ENCODE data around the gene YEATS2. TPM values are rescaled to one million over a fixed set of nuclear protein-coding genes. Genes with fewer than 3 reads are reported as not detected.

Gene YEATS2
- total RNA-seq, 2 experiments from 2014 or later, result 68.2 to 77.2 TPM

- H3K4me2 ChIP-seq (ENCODE audit: low read length), result no peak overlapping the region
- peaks cover 76% of the 10 kb centered on the region for H3K36me3 ChIP-seq (ENCODE audit: insufficient read depth, low read length)
- H3K4me3 ChIP-seq (ENCODE audit: low read depth, low read length, poor library complexity, severe bottlenecking), result no peak overlapping the region
- TF ChIP-seq EZH2phosphoT487 (IDR thresholded peaks at IDR 0.05; ENCODE audit: borderline replicate concordance, low read depth, low read length) (no peak), CTCF (conservative IDR thresholded peaks at IDR 0.05; ENCODE audit: low read length) (no peak)
- BruUV-seq (replicated peaks), result no TSS peak
- H3K4me1 ChIP-seq (ENCODE audit: insufficient read depth, low read length, poor library complexity, severe bottlenecking), result no peaks in the 10 kb centered on the region
- H4K20me1 ChIP-seq (ENCODE audit: insufficient read depth, low read length), result no peaks in the 10 kb centered on the region
- intact Hi-C loops (cut with micrococcal nuclease; ENCODE audit: unreplicated experiment), result no loop called here
- no peaks in the 10 kb centered on the region for H3K9me3 ChIP-seq (ENCODE audit: low read length)
- ChIA-PET POLR2A (interaction anchor here (0.6 to 1.1 kb wide), 4 partner anchors 9 to 517 kb away, joined by 3 to 4 read pairs (median 3); no protein-coding TSS in a partner anchor), CTCF (ENCODE audit: unreplicated experiment) (interaction anchor here (0.8 kb wide), 1 partner anchor 13 kb away, joined by 3 read pairs; no protein-coding TSS in a partner anchor)
- H3K79me2 ChIP-seq (ENCODE audit: insufficient read depth, low read depth, low read length), result peaks cover 22% of the 10 kb centered on the region; the same call in 1 of the 2 replicates
- H2AFZ ChIP-seq (ENCODE audit: low read length), result no peak overlapping the region
- no peak overlapping the region for H3K27ac ChIP-seq (ENCODE audit: low read depth, low read length, poor library complexity, severe bottlenecking)
- no peak for DNase-seq (ENCODE audit: low spot score)
- no peaks in the 10 kb centered on the region for H3K9me2 ChIP-seq (ENCODE audit: insufficient read depth, low read length)
Observed at GRCh38 chr3:183662099-183662498, 35.5 kb upstream of the YEATS2 start.

- no peak for TF ChIP-seq EZH2phosphoT487 (IDR thresholded peaks at IDR 0.05; ENCODE audit: borderline replicate concordance, low read depth, low read length)
- no peak for TF ChIP-seq CTCF (conservative IDR thresholded peaks at IDR 0.05; ENCODE audit: low read length)
- Histone ChIP-seq H3K4me2 (ENCODE audit: low read length) (no peak overlapping the region), H3K4me3 (ENCODE audit: low read depth, low read length, poor library complexity, severe bottlenecking) (no peak overlapping the region), H3K9me3 (ENCODE audit: low read length) (no peaks in the 10 kb centered on the region), H4K20me1 (ENCODE audit: insufficient read depth, low read length) (no peaks in the 10 kb centered on the region), H3K36me3 (ENCODE audit: insufficient read depth, low read length) (peaks cover 63% of the 10 kb centered on the region), H3K4me1 (ENCODE audit: insufficient read depth, low read length, poor library complexity, severe bottlenecking) (no peaks in the 10 kb centered on the region), H3K9me2 (ENCODE audit: insufficient read depth, low read length) (no peaks in the 10 kb centered on the region), H3K79me2 (ENCODE audit: insufficient read depth, low read depth, low read length) (peaks cover 22% of the 10 kb centered on the region; the same call in 1 of the 2 replicates), H2AFZ (ENCODE audit: low read length) (no peak overlapping the region), H3K27ac (ENCODE audit: low read depth, low read length, poor library complexity, severe bottlenecking) (no peak overlapping the region)
- BruUV-seq (replicated peaks), result no TSS peak
- ChIA-PET POLR2A (interaction anchor here (0.7 to 1.3 kb wide), 3 partner anchors 18 to 89 kb away, joined by 3 to 4 read pairs (median 3); no protein-coding TSS in a partner anchor), CTCF (ENCODE audit: unreplicated experiment) (no interaction called here)
- intact Hi-C loops (cut with micrococcal nuclease; ENCODE audit: unreplicated experiment), result no loop called here
- no peak for DNase-seq (ENCODE audit: low spot score)
Observed at GRCh38 chr3:183664913-183665381, 32.6 kb upstream of the YEATS2 start.

- Histone ChIP-seq H4K20me1 (ENCODE audit: insufficient read depth, low read length) (no peaks in the 10 kb centered on the region), H3K9me3 (ENCODE audit: low read length) (no peaks in the 10 kb centered on the region), H3K79me2 (ENCODE audit: insufficient read depth, low read depth, low read length) (no peaks in the 10 kb centered on the region), H3K4me3 (ENCODE audit: low read depth, low read length, poor library complexity, severe bottlenecking) (no peak overlapping the region), H3K27ac (ENCODE audit: low read depth, low read length, poor library complexity, severe bottlenecking) (no peak overlapping the region), H3K4me2 (ENCODE audit: low read length) (no peak overlapping the region), H3K4me1 (ENCODE audit: insufficient read depth, low read length, poor library complexity, severe bottlenecking) (no peaks in the 10 kb centered on the region), H3K36me3 (ENCODE audit: insufficient read depth, low read length) (peaks cover 18% of the 10 kb centered on the region), H2AFZ (ENCODE audit: low read length) (no peak overlapping the region), H3K9me2 (ENCODE audit: insufficient read depth, low read length) (no peaks in the 10 kb centered on the region)
- DNase-seq (ENCODE audit: low spot score), result no peak
- ChIA-PET POLR2A (interaction anchor here (0.9 to 1.3 kb wide), 3 partner anchors 10 to 152 kb away, joined by 3 to 4 read pairs (median 3); no protein-coding TSS in a partner anchor), CTCF (ENCODE audit: unreplicated experiment) (no interaction called here)
- no TSS peak for BruUV-seq (replicated peaks)
- no peak for TF ChIP-seq CTCF (conservative IDR thresholded peaks at IDR 0.05; ENCODE audit: low read length)
- no peak for TF ChIP-seq EZH2phosphoT487 (IDR thresholded peaks at IDR 0.05; ENCODE audit: borderline replicate concordance, low read depth, low read length)
- intact Hi-C loops (cut with micrococcal nuclease; ENCODE audit: unreplicated experiment), result no loop called here
Observed at GRCh38 chr3:183680061-183680460, 17.5 kb upstream of the YEATS2 start.

All from OCI-LY7 (cell line).